Ovary (tissue), 3 donors: ENCODE data around the gene LMO4.

Experiments
- EP300 ChIP-seq: sonication (generic); formaldehyde crosslinking; IDR thresholded peaks from one replicate; pipeline ENCODE4 v1.6.1; 2017; ENCODE audit warnings: antibody characterized with exemption
- POLR2A ChIP-seq: fragments of 450-650 bp; IDR thresholded peaks from one replicate; pipeline ENCODE4 v1.6.1; 2017; ENCODE audit warnings: antibody characterized with exemption, mild to moderate bottlenecking, moderate library complexity
- TF ChIP-seq, protein P1 (sequence below), 3 donors: fragments of 450-650 bp in 2 of 3; fragments of 200-600 bp in 1 of 3; IDR thresholded peaks; one replicate each; pipeline versions ENCODE4 v1.5.1 to v1.8.0; 2016 to 2022; ENCODE audit warnings: antibody characterized with exemption in 3 of 3, mild to moderate bottlenecking in 1 of 3
- donor health status: DM: no; HTN: no; CAD: no.

DNA sequence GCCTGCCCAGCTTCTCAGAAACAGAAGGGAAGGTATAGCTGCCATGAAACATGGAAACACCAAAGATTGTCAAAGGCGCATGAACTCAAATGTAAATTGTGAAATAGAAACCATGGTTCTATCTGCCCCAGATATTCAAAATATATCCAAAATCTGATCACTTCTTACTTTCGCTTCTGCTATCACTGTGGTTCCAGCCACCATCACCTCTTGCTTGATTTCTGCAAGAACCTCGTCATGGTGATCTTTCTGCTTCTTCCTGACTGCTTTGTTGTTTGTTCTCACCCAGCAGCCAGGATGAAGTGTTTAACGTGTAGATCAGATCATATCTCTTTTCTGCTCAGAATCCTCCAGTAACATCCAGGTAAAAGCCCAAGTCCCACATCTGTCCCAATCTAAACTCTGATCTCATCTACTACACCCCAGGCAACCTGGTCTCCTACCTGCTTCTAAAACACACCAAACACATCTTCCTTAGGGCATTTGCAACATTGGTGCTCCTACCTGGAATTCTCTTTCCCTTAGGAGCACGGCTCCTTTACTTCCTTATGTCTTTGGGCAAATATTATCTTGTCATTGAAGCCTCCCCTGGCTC lies 10.5 kb upstream of the LMO4 start:
- TF ChIP-seq POLR2A: no peak
- no peak for TF ChIP-seq EP300
- TF ChIP-seq, protein P1, sequence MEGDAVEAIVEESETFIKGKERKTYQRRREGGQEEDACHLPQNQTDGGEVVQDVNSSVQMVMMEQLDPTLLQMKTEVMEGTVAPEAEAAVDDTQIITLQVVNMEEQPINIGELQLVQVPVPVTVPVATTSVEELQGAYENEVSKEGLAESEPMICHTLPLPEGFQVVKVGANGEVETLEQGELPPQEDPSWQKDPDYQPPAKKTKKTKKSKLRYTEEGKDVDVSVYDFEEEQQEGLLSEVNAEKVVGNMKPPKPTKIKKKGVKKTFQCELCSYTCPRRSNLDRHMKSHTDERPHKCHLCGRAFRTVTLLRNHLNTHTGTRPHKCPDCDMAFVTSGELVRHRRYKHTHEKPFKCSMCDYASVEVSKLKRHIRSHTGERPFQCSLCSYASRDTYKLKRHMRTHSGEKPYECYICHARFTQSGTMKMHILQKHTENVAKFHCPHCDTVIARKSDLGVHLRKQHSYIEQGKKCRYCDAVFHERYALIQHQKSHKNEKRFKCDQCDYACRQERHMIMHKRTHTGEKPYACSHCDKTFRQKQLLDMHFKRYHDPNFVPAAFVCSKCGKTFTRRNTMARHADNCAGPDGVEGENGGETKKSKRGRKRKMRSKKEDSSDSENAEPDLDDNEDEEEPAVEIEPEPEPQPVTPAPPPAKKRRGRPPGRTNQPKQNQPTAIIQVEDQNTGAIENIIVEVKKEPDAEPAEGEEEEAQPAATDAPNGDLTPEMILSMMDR (IDR thresholded peaks at IDR 0.05): no peak
